Upper lobe of left lung (tissue), 6 donors: ENCODE measurements around the gene B3GAT1. TPM values are rescaled to one million over a fixed set of nuclear protein-coding genes. Genes with fewer than 3 reads are reported as not detected.
"Not testable (repeated sequence)": the region's sequence is repeated elsewhere in the genome, so short reads cannot be mapped to it uniquely, and the experiment has no call there.

ENCODE experiments used
- ATAC-seq, 2 donors: fragments of 200-7000 bp; cut with Tn5 transposase; one replicate each; pipeline ENCODE4 v1.9.1; 2022; ENCODE audit warnings: mild to moderate bottlenecking in 2 of 2, moderate library complexity in 2 of 2; ENCODE audit not compliant: low FRiP score in 2 of 2
- DNase-seq, 2 donors: peaks; one replicate each; pipeline ENCODE4 v3.0.0-alpha.2; 2019 to 2020
- H3K27ac ChIP-seq, 4 donors: fragments of 200-600 bp; sonication (generic); one replicate each; pipeline ENCODE4 v1.5.1; 2016 to 2019
- H3K27me3 ChIP-seq, 4 donors: fragments of 200-600 bp; sonication (generic); one replicate each; pipeline ENCODE4 v1.5.1; 2017 to 2019
- H3K36me3 ChIP-seq, 4 donors: fragments of 200-600 bp; sonication (generic); one replicate each; pipeline ENCODE4 v1.5.1; 2016 to 2019
- H3K4me1 ChIP-seq, 4 donors: fragments of 200-600 bp; sonication (generic); one replicate each; pipeline ENCODE4 v1.5.1; 2018 to 2019
- H3K4me3 ChIP-seq, 4 donors: fragments of 200-600 bp; sonication (generic); one replicate each; pipeline ENCODE4 v1.5.1; 2017 to 2019; ENCODE audit warnings: mild to moderate bottlenecking in 2 of 4, moderate library complexity in 1 of 4
- H3K9me3 ChIP-seq, 4 donors: fragments of 200-600 bp; sonication (generic); one replicate each; pipeline ENCODE4 v1.5.1; 2018 to 2019
- EP300 ChIP-seq, 4 donors: sonication (generic); formaldehyde crosslinking; IDR thresholded peaks; one replicate each; pipeline ENCODE4 v1.5.1; 2017; ENCODE audit warnings: antibody characterized with exemption in 4 of 4, control low read depth in 2 of 4
- POLR2A ChIP-seq, 4 donors: fragments of 450-650 bp; IDR thresholded peaks; one replicate each; pipeline ENCODE4 v1.5.1; 2016 to 2017; ENCODE audit warnings: antibody characterized with exemption in 4 of 4, mild to moderate bottlenecking in 2 of 4
- POLR2AphosphoS5 ChIP-seq, 2 donors: sonication (generic); formaldehyde crosslinking; IDR thresholded peaks; one replicate each; pipeline ENCODE4 v1.5.1; 2017; ENCODE audit warnings: antibody characterized with exemption in 2 of 2
- WGBS, 2 donors: methylation state at CpG; one replicate each; pipeline ENCODE4 v1.1.5; 2017 to 2018; 5-methylcytosine and 5-hydroxymethylcytosine counted together
- total RNA-seq, 6 donors: library from RNA; depleted of rRNA in 4 of 6; stranded (reverse); fragments of >200 nt in 4 of 6; gene quantifications; one replicate each; pipeline versions ENCODE4 v1.1.0 to v1.2.1, GENCODE V29; 2016 to 2021
- TF ChIP-seq, protein P1 (sequence below), 6 experiments: fragments of 450-650 bp in 4 of 6; fragments of 200-600 bp in 2 of 6; sonication (generic) in 2 of 6; IDR thresholded peaks; one replicate each; pipeline ENCODE4 v1.5.1; 2016 to 2019; ENCODE audit warnings: antibody characterized with exemption in 6 of 6
- donor health status: DM: no; HTN: no; CAD: no; lungs with moderate emphysema.
- donor health status: DM: no; HTN: yes; CAD: no; lungs with severe emphysema.

Gene B3GAT1
- total RNA-seq, 6 donors from 2014 or later = under 0.01 to 2.7 (median 1.2) TPM

DNA sequence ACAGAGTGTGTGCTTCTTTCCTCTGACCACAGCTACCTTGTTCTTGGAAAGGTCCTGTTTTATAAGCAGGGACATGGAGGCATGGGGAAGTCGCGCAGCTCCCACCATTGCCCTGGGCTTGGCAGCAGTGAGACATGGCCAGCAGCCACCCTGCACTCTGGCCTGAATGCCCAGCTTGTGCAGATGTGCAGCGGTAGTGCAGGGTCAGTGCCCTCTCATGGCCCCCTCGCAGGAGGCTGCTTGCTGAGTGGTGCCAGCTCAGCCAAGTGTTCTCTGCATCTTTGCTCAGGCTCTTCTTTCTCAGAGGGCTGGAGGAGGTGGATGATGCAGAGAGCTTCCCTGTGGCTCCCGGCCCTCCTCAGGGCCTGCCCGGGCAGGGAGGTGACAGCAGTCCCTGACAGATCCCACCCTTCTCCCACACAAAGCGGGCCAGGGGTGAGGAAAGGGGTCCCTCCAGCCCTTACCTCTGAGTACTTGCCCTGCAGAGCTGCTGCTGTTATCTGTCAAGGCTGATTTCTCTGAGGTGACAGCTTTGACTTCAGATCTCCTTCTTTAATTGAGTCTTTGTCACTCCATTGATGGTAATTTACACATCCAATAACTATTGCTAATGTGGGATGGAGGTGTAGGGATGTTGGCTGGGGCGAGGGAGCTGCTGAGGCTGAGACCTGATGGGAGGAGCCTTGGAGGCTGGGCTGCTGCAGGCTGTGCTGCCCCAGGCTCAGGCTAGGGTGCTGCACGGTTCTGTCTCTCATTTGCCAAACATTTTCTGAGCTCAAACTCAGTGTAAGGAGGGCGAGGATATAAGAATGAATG lies 47.4 kb upstream of the B3GAT1 start:
- Histone ChIP-seq H3K4me1 (no peaks in the 10 kb centered on the region), H3K4me3 (no peak overlapping the region), H3K27me3 (no peaks in the 10 kb centered on the region), H3K27ac (no peak overlapping the region), H3K36me3 (no peaks in the 10 kb centered on the region), H3K9me3 (peaks cover 0 to 20% (median 12%) of the 10 kb centered on the region in 4 donors)
- WGBS, 2 donors = 49 to 57% methylated on average over 5 to 10 of the region's 10 CpGs
- DNase-seq = no peak
- TF ChIP-seq EP300 (IDR thresholded peaks at IDR 0.05) = no peak
- no peak for TF ChIP-seq POLR2AphosphoS5 (IDR thresholded peaks at IDR 0.05)
- TF ChIP-seq, protein P1, sequence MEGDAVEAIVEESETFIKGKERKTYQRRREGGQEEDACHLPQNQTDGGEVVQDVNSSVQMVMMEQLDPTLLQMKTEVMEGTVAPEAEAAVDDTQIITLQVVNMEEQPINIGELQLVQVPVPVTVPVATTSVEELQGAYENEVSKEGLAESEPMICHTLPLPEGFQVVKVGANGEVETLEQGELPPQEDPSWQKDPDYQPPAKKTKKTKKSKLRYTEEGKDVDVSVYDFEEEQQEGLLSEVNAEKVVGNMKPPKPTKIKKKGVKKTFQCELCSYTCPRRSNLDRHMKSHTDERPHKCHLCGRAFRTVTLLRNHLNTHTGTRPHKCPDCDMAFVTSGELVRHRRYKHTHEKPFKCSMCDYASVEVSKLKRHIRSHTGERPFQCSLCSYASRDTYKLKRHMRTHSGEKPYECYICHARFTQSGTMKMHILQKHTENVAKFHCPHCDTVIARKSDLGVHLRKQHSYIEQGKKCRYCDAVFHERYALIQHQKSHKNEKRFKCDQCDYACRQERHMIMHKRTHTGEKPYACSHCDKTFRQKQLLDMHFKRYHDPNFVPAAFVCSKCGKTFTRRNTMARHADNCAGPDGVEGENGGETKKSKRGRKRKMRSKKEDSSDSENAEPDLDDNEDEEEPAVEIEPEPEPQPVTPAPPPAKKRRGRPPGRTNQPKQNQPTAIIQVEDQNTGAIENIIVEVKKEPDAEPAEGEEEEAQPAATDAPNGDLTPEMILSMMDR (IDR thresholded peaks at IDR 0.05) = no peak
- no peak for TF ChIP-seq POLR2A (IDR thresholded peaks at IDR 0.05)
- ATAC-seq = no peak

DNA sequence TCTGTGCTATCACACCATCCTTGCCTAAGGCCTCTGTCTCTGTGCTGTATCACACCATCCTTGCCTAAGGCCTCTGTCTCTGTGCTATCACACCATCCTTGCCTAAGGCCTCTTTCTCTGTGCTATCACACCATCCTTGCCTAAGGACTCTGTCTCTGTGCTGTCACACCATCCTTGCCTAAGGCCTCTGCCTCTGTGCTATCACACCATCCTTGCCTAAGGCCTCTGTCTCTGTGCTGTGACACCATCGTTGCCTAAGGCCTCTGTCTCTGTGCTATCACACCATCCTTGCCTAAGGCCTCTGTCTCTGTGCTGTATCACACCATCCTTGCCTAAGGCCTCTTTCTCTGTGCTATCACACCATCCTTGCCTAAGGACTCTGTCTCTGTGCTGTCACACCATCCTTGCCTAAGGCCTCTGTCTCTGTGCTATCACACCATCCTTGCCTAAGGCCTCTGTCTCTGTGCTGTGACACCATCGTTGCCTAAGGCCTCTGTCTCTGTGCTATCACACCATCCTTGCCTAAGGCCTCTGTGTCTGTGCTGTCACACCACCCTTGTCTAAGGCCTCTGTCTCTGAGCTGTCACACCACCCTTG lies 45.5 kb upstream of the B3GAT1 start:
- not testable (repeated sequence) for H3K36me3 ChIP-seq, DNase-seq, H3K27me3 ChIP-seq, ATAC-seq, H3K27ac ChIP-seq, H3K4me1 ChIP-seq, H3K4me3 ChIP-seq
- H3K9me3 ChIP-seq = peaks cover 0 to 20% (median 12%) of the 10 kb centered on the region in 4 donors
- 74 to 90% methylated on average over 2 of the region's 2 CpGs for WGBS, 2 donors

DNA sequence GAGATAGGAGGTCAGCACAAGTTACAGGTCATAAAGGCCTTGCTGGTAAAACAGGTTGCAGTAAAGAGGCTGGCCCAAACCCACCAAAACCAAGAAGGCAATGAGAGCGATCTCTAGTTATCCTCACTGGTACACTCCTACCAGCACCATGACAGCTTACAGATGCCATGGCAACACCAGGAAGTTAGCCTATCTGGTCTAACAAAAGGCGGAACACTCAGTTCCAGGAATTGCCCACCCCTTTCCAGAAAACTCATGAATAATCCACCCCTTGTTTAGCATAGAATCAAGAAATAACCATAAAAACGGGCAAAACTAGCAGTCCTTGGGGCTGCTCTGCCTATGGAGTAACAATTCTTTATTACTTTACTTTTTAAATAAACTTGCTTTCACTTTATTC lies 43.5 kb upstream of the B3GAT1 start:
- 77 to 88% methylated on average over 3 of the region's 3 CpGs for WGBS, 2 donors
- H3K9me3 ChIP-seq = peaks cover 0 to 20% (median 12%) of the 10 kb centered on the region in 4 donors
- no peak for ATAC-seq
- H3K27me3 ChIP-seq = no peaks in the 10 kb centered on the region
- no peaks in the 10 kb centered on the region for H3K4me1 ChIP-seq
- no peak for DNase-seq
- H3K36me3 ChIP-seq = no peaks in the 10 kb centered on the region
- no peak overlapping the region for H3K4me3 ChIP-seq
- H3K27ac ChIP-seq = no peak overlapping the region
- TF ChIP-seq POLR2AphosphoS5 (IDR thresholded peaks at IDR 0.05) (no peak), POLR2A (IDR thresholded peaks at IDR 0.05) (no peak)

DNA sequence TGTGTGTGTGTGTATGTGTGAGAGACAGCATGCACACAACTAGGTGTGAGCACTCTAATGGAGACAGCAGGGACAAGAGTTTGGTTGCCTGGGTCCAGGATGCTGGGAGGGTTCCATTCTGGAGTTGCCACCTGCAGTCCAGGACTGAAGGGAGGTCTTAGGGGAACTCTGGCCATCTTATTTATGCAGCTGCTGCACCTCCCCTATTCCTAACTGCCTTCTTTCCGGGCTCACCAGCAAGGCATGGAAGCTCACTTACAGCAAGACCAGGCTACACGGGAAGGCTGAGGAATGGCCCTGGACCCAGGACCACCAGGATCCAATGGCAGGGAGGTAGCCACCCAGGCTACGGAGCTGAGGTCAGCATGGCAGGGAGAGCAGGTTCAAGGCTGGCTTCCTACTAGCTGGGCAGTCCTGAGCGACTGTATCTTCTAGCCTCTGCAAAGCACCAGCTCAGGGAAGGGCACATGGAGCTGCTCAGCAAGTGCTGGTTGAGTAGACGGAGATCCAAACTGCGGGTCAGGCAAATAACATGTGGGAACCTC lies 42.2 kb upstream of the B3GAT1 start:
- 82 to 100% methylated on average over 4 to 6 of the region's 6 CpGs for WGBS, 2 donors
- DNase-seq (no peak), ATAC-seq (no peak)
- Histone ChIP-seq H3K27me3 (no peaks in the 10 kb centered on the region), H3K27ac (no peak overlapping the region), H3K4me3 (no peak overlapping the region), H3K4me1 (no peaks in the 10 kb centered on the region), H3K36me3 (no peaks in the 10 kb centered on the region), H3K9me3 (peaks cover 0 to 20% (median 12%) of the 10 kb centered on the region in 4 donors)
- TF ChIP-seq POLR2A (IDR thresholded peaks at IDR 0.05) (no peak), EP300 (IDR thresholded peaks at IDR 0.05) (no peak), POLR2AphosphoS5 (IDR thresholded peaks at IDR 0.05) (no peak)
- TF ChIP-seq, protein P1 (IDR thresholded peaks at IDR 0.05) = no peak

DNA sequence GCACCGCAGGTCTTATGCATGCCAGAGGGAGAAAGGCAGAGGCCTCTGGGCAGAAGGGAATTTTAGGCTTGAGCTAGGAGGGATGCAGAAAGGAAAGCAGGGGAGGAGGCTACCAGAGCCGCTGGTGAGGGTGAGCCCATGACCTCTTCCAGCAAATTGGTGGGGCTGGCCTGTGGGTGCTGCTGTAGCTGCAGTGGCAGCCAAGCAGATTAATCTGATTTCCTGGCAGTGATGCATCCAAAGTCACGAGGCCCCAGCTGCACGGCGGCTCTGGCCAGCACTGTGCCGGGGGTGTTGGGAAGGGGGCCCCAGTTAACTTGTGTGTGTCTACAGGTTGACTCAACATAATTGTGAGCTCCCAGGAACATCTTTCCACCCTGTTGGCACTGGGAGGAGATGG lies 41.4 kb upstream of the B3GAT1 start:
- H3K4me1 ChIP-seq = no peaks in the 10 kb centered on the region
- 62 to 78% methylated on average over 6 of the region's 6 CpGs for WGBS, 2 donors
- no peak for TF ChIP-seq POLR2AphosphoS5 (IDR thresholded peaks at IDR 0.05)
- H3K36me3 ChIP-seq = no peaks in the 10 kb centered on the region
- DNase-seq = no peak
- no peak overlapping the region for H3K27ac ChIP-seq
- H3K27me3 ChIP-seq = no peaks in the 10 kb centered on the region
- H3K9me3 ChIP-seq = peaks cover 0 to 19% (median 12%) of the 10 kb centered on the region in 4 donors
- ATAC-seq = no peak
- H3K4me3 ChIP-seq = no peak overlapping the region

DNA sequence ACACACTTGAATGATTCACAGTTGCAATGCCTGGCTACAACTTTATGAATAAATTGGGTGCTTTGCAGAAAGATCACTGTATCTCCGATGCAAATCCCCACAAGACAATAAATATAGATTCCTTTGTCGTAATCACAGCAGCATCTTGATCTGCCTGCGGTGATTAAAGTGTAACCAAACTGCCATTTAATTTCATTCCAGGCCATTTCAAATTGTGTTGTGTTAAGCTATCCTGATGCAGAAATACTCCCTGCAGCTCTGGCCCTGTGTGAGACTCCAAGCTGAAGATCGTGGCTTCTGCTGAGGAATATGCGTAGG lies 40.8 kb upstream of the B3GAT1 start:
- H3K27ac ChIP-seq = no peak overlapping the region
- TF ChIP-seq, protein P1 (IDR thresholded peaks at IDR 0.05) = no peak
- TF ChIP-seq POLR2AphosphoS5 (IDR thresholded peaks at IDR 0.05) = no peak
- no peak for TF ChIP-seq POLR2A (IDR thresholded peaks at IDR 0.05)
- no peak for TF ChIP-seq EP300 (IDR thresholded peaks at IDR 0.05)
- H3K36me3 ChIP-seq = no peaks in the 10 kb centered on the region
- peaks cover 0 to 13% (median 6%) of the 10 kb centered on the region in 4 donors for H3K9me3 ChIP-seq
- ATAC-seq (no peak), DNase-seq (no peak)
- no peaks in the 10 kb centered on the region for H3K27me3 ChIP-seq
- H3K4me3 ChIP-seq = no peak overlapping the region
- WGBS, 2 donors = 86 to 91% methylated on average over 5 of the region's 5 CpGs
- H3K4me1 ChIP-seq = no peaks in the 10 kb centered on the region
